ENCODE results near the gene ADARB2.

DNA sequence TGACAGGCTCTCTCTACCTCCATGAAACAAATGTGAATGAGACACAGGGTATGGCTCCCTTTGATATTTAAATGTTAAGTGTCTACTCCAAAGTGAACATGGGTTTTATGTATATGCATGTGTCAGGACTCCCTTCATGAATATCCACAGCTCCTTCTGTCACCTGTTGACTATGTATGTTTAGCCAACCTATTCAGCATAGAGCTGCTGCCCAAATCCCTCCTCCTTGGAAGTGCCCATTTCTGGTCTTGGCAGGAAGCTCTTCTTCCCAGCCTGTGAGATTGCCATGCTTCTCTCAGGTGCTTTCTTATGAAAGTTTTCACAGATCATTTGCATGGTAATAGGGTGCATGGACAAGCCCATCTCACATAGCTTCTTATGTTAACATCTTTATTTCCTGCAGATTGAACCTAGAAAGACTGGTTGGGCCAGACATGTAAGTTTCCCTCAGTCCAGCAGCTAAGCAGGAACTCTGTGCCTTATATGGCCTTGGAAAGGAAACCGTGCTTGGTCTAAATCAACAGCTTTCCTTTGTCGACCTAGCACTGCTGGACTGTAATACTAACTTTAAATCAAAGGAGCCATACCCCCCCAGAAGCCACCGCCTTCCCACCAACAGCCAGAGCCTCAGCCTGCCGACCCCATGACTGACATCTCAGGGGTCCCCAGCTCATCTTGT is 288.9 kb downstream of the ADARB2 start:
- TF ChIP-seq, protein P1, sequence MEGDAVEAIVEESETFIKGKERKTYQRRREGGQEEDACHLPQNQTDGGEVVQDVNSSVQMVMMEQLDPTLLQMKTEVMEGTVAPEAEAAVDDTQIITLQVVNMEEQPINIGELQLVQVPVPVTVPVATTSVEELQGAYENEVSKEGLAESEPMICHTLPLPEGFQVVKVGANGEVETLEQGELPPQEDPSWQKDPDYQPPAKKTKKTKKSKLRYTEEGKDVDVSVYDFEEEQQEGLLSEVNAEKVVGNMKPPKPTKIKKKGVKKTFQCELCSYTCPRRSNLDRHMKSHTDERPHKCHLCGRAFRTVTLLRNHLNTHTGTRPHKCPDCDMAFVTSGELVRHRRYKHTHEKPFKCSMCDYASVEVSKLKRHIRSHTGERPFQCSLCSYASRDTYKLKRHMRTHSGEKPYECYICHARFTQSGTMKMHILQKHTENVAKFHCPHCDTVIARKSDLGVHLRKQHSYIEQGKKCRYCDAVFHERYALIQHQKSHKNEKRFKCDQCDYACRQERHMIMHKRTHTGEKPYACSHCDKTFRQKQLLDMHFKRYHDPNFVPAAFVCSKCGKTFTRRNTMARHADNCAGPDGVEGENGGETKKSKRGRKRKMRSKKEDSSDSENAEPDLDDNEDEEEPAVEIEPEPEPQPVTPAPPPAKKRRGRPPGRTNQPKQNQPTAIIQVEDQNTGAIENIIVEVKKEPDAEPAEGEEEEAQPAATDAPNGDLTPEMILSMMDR (IDR thresholded peaks at IDR 0.05): no peak
- TF ChIP-seq POLR2A (IDR thresholded peaks at IDR 0.05): no peak

Measured in Peyer's patch (tissue), 4 donors.